Fibroblast of the aortic adventitia (primary cell): Measurements from ENCODE around the gene CNST. TPM values are rescaled to one million over a fixed set of nuclear protein-coding genes. Genes with fewer than 3 reads are reported as not detected.
A peak's percentile ranks its signal among the peaks of the same experiment; 100 is the strongest.
"Not testable (repeated sequence)": the region's sequence is repeated elsewhere in the genome, so short reads cannot be mapped to it uniquely, and the experiment has no call there.

Source experiments
- DNase-seq: peaks from one replicate; pipeline ENCODE4 v3.0.0-alpha.2; 2010; ENCODE audit warnings: low read depth
- H3K4me3 ChIP-seq: 2 replicates; pipeline ENCODE4 v1.5.1; 2011; ENCODE audit warnings: low read depth, mild to moderate bottlenecking, control low read depth, low read length, moderate library complexity
- total RNA-seq: library from RNA; depleted of rRNA; stranded (reverse); fragments of >200 nt; gene quantifications from 2 replicates; pipeline ENCODE4 v1.2.3, GENCODE V29; 2012; ENCODE audit warnings: low replicate concordance
- TF ChIP-seq, protein P1 (sequence below): IDR thresholded peaks from 2 replicates; pipeline ENCODE4 v1.5.1; 2011; ENCODE audit warnings: mild to moderate bottlenecking, low read length, control low read depth, inconsistent platforms; ENCODE audit not compliant: insufficient read depth

Gene CNST
- total RNA-seq, 1 donor: 25.2 TPM

- no peak for DNase-seq
- H3K4me3 ChIP-seq: no peak overlapping the region
- TF ChIP-seq, protein P1, sequence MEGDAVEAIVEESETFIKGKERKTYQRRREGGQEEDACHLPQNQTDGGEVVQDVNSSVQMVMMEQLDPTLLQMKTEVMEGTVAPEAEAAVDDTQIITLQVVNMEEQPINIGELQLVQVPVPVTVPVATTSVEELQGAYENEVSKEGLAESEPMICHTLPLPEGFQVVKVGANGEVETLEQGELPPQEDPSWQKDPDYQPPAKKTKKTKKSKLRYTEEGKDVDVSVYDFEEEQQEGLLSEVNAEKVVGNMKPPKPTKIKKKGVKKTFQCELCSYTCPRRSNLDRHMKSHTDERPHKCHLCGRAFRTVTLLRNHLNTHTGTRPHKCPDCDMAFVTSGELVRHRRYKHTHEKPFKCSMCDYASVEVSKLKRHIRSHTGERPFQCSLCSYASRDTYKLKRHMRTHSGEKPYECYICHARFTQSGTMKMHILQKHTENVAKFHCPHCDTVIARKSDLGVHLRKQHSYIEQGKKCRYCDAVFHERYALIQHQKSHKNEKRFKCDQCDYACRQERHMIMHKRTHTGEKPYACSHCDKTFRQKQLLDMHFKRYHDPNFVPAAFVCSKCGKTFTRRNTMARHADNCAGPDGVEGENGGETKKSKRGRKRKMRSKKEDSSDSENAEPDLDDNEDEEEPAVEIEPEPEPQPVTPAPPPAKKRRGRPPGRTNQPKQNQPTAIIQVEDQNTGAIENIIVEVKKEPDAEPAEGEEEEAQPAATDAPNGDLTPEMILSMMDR: no peak
Measured at GRCh38 chr1:246629030-246629429, 62.8 kb downstream of the CNST start.

DNA sequence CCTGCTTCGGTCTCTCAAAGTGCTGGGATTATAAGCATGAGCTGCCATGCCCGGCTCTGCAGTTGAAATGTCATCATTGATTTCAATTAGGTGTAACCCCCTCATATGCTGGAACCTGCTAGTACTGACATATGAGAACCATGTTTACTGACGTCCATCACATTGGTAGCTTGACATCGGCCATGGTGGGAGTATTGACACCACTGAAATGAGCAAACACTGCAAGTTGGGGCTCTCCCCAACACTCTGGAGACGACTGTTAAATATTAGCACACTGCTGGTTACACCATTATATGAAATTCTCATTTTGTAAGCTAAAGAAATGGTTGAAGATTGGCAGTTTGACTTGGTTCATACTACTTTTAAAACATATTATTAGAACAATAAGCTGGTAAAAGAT is 63.7 kb downstream of the CNST start:
- TF ChIP-seq, protein P1: no peak
- no peak for DNase-seq
- no peak overlapping the region for H3K4me3 ChIP-seq

DNA sequence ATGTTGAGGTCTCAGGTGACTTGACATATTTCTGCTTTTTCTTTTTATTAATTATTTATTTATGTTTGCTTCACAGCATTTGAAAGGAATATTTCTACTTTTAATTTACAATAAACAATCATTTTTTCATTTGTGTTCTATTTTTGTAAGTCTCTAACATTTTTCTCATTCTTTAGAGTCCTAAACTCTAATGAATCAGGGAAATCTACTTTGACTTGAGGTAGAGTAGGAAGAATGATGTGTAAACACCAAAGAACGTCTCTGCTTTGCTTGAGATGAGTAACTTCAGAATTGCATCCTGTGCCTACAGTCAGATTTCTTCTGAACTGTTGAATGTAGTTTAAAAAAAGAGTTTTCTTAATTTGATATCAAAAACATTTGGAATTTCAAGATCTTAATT is 65.2 kb downstream of the CNST start:
- peak; percentile 57 for DNase-seq
- TF ChIP-seq, protein P1: no peak

GRCh38 chr1:246632281-246633168 is 66.3 kb downstream of the CNST start:
- peak; percentile 79 for DNase-seq
- TF ChIP-seq, protein P1: no peak
- no peak overlapping the region for H3K4me3 ChIP-seq

More for the DNA sequence above, 65.2 kb downstream of the CNST start:
- H3K4me3 ChIP-seq: no peak overlapping the region

GRCh38 chr1:246634659-246635058 is 68.4 kb downstream of the CNST start:
- H3K4me3 ChIP-seq, DNase-seq: not testable (repeated sequence)

DNA sequence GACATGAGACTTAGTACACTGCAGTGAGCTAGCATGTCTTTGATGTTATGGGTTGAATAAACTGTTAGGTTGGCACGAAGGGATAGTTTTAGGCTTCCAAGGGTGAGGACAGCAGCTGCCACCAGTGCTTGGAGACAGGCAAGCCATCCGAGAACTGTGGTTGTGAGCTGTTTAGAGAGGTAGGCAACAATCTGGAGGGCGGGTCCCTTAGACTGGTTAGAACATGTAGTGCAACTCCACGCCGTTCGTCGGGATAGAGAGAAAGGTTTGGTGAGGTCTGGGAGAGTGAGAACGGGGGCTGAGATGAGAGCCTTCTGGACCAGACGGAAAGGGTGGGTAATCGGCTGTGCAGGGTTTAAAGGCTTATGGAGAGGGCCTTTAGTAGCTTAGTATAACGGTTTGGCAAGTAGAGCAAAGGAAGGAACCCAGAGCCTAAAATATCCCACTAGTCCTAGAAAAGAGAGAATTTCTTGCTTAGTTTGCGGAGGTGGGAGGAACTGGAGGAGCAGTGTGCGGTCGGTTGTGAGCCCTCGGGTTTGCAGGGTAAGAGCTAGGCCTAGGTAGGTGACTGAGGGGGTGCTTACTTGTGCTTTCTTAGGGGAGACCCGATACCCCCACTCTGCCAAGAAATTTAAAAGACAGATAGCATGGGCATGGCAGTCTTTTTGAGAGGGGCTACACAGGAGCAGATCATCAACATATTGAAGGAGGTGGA is 72.8 kb downstream of the CNST start:
- H3K4me3 ChIP-seq: no peak overlapping the region
- no peak for DNase-seq
- TF ChIP-seq, protein P1: no peak

DNA sequence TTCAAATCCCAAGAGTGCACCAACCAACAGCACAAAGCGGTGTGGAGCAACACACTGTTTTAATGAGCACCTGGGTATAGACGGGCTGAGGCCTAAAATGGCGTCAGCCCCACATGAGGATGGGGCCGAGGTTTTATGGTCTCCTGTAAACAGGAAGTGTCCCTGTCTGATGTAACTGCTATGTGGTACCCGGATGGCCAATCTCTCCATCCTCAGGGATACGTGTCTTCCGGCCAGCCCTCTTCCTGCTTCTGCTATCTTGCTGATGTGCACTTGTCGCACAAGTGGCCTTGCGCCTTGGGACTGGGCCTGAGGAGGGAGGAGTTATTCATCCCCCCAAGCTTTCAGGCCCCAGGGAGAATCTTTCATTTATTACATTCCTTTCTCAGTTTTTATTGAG is 73.5 kb downstream of the CNST start:
- TF ChIP-seq, protein P1: no peak
- no peak for DNase-seq
- no peak overlapping the region for H3K4me3 ChIP-seq
